ENCODE data around the gene ZSCAN5A.
A peak's percentile ranks its signal among the peaks of the same experiment; 100 is the strongest.
"Not testable (repeated sequence)": the region's sequence is repeated elsewhere in the genome, so short reads cannot be mapped to it uniquely, and the experiment has no call there.

The ZSCAN5A gene, protein sequence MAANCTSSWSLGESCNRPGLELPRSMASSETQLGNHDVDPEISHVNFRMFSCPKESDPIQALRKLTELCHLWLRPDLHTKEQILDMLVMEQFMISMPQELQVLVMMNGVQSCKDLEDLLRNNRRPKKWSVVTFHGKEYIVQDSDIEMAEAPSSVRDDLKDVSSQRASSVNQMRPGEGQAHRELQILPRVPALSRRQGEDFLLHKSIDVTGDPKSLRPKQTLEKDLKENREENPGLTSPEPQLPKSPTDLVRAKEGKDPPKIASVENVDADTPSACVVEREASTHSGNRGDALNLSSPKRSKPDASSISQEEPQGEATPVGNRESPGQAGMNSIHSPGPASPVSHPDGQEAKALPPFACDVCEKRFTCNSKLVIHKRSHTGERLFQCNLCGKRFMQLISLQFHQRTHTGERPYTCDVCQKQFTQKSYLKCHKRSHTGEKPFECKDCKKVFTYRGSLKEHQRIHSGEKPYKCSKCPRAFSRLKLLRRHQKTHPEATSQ

DNA sequence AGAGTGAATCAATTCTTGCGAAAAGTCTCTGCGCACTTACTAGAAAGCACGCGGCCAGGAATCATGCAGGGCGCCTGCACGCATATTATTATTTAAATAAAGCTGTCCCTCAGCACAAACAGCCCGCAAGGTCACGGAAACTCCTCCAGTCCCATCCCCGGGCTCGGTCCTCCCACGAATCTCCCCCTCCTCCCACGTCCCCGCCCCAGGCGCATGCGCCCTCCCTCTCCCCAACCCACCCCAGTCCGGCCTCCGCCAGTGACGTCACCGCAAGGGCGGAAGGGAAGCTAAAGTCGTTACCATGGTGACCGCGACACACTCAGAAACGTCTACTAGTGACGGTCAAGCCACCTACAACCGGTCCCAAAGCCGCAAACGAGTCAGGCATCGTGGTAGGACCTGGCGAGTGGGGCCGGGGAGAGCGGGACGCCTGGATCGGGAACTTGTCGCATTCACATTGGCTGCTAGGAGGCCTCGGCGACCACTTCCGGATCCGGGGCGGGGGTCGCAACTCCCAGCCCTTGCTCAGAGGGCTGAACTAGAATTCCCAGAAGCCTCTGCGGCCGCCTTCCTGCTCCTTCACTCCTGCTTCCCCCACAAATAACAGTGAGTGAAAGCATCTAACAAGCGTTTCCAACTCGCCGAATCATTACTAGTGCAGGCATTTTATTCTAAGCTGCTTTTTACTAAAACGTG, at the start of gene ZSCAN5A:
TSS of gene ZSCAN5A (minus strand) at position 459 of the 696 bp plus-strand sequence. CDS start 89,793 bp downstream, outside the sequence.
- peak; percentile 67 for DNase-seq (ENCODE audit: low read depth)

DNA sequence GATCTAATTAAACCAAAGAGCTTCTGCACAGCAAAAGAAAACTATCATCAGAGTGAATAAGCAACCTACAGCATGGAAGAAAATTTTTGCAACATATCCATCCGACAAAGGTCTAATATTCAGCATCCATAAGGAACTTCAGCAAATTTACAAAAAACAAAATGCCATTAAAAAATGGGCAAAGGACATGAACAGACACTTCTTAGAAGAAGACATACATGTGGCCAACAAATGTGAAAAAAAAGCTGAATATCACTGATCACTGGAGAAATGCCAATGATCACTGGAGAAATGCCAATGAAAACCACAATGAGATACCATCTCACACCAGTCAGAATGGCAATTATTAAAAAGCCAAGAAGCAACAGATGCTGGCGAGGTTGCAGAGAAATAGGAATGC, 46.2 kb upstream of the ZSCAN5A start:
- no peak for DNase-seq (ENCODE audit: low read depth)

DNA sequence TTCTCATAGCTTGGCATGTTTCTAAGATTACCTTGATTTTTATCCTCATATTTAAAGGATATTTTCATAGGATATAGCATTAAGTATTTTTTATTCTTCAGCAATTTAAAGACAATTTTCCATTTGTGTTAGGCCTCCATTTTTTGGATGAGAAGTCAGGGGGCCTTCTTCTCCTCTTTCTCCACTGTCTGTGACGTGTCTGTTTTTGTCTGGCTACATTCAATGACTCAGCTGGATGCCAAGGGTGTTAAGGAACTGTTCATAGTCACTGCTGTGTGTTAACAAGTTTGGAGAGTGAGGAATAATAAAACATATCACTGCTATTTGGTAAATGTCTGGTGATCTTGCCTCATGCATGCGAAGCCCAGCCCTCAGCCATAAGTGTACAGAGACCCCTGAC, 42.3 kb upstream of the ZSCAN5A start:
- DNase-seq (ENCODE audit: low read depth), result no peak

DNA sequence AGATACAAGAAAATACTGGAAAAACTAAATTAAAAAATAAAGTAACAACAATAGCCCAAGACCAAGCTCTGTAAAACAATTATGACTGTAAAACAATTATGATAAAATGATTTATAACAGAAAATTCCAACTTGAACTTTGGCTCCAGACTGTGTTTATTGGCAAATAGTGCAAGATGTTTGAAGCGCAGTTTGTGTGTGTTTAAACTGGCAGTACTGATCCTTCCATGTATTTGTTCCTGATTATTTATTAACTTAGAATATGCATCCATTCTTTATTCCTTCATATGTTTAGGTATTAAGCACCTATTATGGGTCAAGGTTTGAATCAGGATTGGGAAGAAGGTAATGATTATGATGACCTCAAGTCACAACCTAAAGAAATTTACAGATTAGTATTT, 40.9 kb upstream of the ZSCAN5A start:
- DNase-seq (ENCODE audit: low read depth), result no peak

DNA sequence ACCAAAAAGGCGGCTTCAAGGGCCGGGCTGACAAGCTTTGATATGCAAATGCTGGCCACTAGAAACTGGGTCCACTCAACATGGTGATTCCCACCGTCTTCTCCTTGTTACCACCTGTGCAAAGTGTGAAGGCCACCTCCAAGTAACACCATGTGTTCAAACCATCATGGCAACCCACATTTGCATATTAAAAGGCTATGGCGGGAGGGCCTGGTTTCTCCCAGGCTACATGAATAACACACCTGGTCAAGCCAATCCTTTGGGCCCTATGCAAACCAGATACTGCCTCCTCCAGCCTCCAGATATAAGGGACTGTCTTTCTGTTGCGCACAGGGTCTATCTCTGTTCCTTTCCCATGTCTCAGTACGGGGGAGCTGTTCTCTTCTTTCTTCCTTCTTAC, 36.6 kb upstream of the ZSCAN5A start:
- no peak for DNase-seq (ENCODE audit: low read depth)

DNA sequence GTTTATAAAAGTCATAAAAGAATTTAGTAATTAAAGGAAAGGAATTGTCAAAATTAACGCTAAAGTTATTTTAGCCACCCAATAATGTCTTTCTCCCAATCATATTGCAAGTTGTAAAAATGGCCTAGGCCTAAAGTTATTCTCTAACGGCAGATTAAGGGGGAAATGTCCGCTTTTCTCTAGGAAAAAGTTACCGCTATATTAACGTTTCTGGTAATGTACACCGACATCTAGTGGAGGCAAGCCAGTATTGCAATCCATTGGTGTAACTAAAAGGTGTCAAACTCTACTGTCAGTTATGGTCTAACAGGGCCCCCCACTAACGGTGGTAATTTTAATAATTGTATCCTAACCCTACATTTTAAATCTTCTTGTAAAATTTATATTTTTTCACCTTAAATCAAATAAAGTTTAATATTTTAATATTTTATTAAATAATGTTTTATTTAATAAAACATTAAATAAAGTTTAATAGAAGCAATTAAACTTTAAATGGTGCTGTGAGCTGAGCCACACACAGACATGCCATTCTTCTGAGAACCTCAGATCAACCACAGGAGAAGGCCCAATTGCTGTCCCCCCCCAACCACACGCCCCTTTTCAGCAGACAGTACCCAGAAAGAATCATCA, 35.9 kb upstream of the ZSCAN5A start:
- DNase-seq (ENCODE audit: low read depth), result no peak

DNA sequence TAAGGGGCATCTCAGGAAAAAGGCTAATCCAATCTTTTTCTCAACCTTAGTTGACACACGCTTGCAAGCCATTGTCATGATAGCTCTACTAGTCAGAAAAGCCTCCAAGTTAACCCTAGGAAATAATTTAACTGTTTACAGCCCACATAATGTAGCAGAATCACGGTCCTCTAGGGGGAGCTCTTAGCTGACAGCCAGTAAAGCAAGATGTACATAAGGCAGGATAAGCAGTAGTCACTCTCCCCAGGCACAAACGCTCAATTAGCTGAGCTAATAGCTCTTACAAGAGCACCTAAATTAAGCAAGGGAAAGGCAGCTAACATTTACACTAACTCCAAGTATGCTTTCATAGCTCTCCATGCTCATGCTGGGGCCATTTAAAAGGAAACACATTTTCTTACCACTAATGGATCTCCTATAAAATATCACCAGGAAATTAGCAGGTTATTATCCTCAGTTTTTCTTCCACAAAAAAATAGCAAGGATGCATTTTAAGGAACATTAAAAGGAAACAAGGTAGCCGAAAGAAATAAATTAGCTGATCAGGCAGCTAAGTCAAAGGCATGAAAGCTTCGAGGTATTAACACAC, 33.7 kb upstream of the ZSCAN5A start:
- DNase-seq (ENCODE audit: low read depth), result no peak

DNA sequence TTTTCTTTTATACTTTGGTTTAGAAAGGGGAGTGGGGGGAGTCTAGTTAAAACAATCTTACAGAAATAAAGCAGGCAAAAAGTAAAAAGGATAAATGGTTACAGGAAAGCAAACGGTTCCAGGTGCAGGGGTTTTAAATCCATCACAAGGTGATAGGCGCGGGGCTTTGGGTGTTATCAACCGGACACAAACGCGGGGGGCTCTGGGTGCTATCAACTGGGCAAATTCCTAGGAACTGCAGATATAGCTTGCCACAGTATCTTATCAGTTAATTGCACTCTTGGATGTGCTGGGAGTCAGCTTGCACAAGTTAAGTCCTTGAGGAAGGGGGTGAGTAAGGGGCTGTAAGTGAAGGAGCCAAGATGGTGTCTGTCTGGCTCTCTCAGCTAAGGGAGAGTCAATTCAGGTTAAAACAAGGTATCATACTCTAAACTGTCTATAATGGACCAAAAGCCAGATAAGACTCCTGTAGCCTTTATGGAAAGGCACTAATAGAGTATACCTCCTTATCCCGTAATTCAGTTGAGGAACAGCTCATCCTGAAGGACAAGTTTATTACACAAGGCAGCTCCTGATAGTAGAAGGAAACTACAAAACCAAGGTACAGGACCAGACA, 32.6 kb upstream of the ZSCAN5A start:
- DNase-seq (ENCODE audit: low read depth), result no peak

DNA sequence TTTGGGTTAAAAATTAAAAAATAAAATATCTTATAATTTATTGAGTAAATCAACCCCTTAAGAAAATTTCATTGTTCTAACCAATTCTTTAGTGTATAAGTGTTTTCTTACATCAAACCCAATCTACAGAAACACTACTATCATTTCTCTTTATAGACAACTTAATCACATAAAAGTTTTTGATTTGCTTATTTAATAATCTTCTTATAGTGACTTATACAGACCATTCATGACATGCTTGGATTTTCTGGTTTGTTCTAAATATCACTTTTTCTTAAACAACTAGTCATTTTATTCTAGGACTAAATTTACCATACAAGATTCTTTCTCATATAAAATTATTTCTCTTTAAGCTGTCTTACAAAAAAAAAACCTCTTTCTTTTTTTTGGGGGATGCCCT, 27.3 kb upstream of the ZSCAN5A start:
- no peak for DNase-seq (ENCODE audit: low read depth)

DNA sequence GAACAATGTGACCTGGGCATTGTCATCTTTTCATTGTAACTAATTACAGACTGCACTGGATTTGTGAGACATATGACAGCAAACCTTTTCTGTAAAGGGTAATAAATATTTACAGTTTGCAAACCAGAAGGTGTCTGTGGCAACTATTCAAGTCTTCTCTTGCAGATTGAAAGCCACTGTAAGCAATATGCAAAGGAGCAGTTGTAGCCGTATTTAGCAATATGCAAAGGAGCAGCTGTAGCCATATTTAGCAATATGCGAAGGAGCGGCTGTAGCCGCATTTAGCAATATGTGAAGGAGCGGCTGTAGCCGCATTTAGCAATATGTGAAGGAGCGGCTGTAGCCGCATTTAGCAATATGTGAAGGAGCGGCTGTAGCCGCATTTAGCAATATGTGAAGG, 24.4 kb upstream of the ZSCAN5A start:
- not testable (repeated sequence) for DNase-seq (ENCODE audit: low read depth)

DNA sequence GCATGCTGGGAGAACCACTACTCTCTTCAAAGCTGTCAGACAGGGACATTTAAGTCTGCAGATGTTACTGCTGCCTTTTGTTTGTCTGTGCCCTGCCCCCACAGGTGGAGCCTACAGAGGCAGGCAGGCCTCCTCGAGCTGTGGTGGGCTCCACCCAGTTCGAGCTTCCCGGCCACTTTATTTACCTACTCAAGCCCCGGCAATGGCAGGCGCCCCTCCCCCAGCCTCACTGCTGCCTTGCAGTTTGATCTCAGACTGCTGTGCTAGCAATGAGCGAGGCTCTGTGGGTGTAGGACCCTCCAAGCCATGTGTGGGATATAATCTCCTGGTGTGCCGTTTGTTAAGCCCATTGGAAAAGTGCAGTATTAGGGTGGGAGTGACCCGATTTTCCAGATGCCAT, 22.4 kb upstream of the ZSCAN5A start:
- DNase-seq (ENCODE audit: low read depth), result not testable (repeated sequence)

DNA sequence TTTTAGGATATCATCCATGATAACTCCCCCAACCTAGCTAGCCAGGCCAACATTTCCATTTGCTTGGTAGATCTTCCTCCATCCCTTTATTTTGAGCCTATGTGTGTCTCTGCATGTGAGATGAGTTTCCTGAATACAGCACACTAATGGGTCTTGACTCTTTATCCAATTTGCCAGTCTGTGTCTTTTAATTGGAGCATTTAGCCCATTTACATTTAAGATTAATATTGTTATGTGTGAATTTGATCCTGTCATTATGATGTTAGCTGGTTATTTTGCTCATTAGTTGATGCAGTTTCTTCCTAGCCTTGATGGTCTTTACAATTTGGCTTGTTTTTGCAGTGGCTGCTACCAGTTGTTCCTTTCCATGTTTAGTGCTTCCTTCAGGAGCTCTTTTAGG, 20.7 kb upstream of the ZSCAN5A start:
- not testable (repeated sequence) for DNase-seq (ENCODE audit: low read depth)

DNA sequence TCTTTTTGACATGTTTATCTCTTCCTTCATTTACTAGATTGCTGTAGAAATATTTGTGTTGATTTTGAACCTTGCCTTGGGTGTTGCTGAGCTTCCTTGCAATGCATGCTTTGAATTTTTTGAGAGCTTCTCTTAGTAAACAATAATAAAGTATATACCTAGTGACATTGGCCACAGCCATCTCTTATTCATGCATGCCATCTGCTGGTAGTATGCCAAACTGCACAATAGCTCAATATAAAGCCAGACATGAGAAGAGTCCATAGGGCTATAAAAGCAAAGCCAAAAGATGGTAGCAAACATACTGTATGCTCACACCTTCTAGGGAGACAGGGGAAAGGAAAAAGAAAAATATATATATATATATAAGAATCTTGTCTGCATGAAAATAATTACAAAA, 18.9 kb upstream of the ZSCAN5A start:
- peak; percentile 26 for DNase-seq (ENCODE audit: low read depth)

DNA sequence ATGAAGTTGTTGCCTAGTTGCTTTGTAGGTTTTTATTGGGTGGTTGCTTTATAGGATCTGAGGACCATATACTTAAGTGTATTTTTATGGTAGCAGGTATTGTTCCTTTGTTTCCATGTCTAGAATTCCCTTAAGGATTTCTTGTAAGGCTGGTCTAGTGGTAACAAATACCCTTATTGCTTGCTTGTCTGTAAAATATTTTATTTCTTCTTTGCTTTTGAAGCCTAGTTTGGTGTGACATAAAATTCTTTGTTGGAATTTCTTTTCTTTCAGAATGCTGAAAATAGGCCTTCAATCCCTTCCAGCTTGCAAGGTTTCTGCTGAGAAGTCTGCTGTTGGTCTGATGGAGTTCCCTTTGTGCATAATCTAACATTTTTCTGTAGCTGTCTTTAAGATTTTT, 18.1 kb upstream of the ZSCAN5A start:
- no peak for DNase-seq (ENCODE audit: low read depth)

DNA sequence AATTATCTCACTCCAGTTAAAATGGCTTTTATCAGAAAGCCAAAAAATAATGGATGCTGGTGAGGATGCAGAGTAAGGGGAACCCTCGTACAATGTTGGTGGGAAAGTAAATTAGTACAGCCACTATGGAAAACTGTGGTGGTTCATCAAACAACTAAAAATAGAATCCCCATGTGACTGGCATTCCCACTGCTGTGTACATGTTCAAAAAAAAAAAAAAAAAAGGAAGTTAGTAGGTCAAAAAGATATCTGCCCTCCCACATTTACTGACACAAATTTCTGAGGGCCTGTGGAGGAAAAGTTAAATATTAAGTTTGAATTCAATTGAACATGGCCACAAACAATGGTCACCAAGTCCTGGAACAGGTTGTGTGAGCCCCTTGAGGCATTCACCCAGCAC, 9.8 kb upstream of the ZSCAN5A start:
- no peak for DNase-seq (ENCODE audit: low read depth)

DNA sequence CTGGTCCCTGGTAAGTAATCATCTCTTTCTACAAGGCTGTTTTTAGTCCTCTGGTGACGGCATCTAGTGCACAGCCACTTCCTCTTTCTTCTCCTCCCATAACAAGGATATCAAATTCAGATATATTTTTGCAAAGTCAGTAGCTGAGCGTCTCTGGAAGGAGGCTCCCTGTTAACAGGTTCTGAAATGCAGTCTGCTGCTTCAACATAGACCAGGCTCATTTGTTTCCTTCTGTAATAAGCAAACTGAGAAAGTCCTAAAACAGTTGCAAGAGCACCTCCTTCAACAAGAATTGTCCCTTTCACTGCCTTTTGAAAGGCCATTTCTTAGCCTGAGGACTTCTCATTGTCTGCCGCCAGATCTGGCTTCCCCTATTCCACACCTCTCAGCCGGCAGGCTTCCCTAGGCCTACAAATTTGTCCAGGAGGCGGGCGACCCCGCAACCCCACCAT, 7.4 kb upstream of the ZSCAN5A start:
- DNase-seq (ENCODE audit: low read depth), result no peak

DNA sequence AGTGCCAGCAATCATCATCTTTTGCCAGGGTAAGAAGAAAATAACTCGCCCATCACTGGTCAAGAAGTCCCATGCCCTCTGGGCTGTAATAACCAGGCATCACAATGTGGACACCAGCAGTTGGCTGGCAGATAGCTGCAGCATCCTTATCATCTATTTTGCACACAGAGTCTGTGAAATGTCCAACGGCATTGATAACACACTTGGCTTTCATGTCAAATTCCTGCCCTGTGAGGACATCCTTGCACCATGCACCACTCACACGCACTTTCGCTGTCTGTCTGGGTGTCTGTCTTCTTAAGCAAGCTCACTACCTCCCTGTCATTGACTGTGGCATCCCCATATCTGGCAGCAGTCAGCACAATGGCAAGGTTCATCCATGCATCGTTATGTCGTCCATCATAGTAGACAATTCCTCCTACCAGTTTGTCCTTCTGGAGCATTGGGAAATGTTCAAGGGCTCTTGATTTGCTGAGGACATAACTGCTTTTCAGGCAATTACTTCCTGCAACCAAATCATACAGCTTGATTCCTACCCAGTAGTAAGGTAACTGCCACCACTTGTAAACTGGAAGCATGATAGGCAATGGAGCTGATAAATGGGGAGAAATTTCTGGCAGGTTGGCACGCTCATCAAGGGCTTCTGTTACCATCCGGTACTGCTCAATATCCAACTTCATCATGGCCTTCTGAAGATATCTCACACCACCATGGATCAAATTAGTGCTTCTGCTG, 6.8 kb upstream of the ZSCAN5A start:
- no peak for DNase-seq (ENCODE audit: low read depth)

DNA sequence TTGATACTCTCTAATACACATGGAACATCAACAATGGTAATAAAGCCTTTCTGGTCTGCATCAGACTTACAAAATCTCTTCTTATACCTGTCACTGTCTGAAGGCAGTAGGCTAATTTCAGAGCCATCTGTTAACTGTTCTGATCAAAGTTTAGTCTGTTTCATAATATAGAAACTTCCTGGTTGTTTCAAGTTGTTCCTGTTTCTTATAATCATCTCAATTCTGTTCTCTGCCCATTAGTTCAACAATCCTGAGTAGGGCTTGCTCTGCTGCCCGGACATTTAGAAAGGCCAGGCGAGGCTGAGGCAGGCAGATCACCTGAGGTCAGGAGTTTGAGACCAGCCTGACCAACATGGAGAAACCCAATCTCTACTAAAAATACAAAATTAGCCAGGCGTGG, 5.4 kb upstream of the ZSCAN5A start:
- no peak for DNase-seq (ENCODE audit: low read depth)

DNA sequence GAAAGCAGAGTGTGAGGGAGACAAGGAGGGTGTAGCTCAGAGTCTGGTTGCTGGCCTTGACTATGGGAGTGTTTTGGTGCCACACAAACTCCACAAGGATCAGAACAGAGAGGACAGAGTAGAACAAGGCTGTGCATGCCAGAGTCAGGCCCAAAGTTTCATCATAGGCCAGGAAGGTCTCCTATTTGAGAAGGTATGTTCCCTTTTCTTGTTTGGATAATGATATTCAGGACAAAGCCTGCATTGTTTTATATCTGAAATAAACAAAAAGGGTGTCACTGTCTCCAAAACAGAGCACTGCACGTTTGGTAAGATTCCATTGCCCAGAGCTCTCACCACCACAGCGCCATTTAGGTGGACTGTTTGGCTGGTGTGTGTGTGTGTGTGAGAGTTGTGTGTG, 3.1 kb upstream of the ZSCAN5A start:
- DNase-seq (ENCODE audit: low read depth), result no peak

DNA sequence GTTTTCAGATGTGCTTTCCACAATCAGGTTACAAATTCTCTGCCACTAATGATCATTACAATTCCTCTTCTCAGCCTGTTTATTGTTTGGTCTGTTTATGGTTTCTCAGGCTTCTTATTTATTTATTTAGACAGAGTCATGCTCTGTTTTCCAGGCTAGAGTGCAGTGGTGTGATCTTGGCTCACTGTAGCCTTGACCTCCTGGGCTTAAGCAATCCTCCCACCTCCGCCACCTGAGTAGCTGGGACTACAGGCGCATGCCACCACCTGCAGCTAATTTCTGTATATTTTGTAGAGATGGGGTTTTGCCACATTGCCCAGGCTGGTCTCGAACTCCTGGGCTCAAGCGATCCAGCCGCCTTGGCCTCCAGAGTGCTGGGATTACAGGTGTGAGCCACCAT, 2.1 kb upstream of the ZSCAN5A start:
- DNase-seq (ENCODE audit: low read depth), result no peak

DNA sequence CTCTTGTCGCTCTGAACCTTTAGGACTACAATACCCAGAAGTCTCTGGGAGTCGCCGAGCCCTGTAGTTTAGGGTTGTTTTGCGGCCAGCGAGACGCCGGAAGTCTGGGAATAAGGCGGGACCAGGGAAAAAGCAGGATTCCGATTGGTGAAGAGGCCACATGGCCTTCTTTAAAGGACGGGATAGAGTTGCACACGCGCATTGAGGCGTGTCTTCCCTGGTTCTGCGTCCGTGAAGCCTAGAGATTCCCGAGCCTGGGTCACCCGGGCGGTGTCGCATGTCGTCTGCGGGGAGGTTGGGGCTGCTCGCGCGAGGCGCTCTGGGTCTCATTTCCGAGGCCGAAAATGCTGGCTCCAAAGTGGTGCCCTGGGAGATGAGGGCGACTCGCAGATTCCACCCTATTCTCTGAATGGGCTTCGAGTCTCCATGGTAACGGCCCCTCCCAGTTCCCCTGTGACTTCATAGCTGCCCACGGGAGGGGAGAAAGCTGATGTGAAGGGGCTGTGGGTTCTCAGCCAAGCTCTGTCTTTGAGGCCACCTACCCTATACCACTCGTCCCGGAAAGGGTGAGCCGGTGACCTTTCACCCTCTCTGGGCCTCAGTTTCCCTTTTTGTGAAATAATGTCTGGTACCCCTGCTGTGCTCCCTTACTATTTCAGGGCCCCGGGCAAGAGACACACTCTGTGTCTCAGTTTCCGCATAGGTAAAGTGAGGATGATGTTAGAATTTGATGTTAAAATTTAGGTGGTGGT, 614 bp upstream of the ZSCAN5A start:
- peak; percentile 96 for DNase-seq (ENCODE audit: low read depth)

Data from non-pigmented ciliary epithelial cell (primary cell).